ENCODE data around the gene TNNC2.
A peak's percentile ranks its signal among the peaks of the same experiment; 100 is the strongest.
"Not testable (repeated sequence)": the region's sequence is repeated elsewhere in the genome, so short reads cannot be mapped to it uniquely, and the experiment has no call there.

The TNNC2 gene

GRCh38 chr20:45810191-45810970 is 16.7 kb downstream of the TNNC2 start:
- H3K36me3 ChIP-seq (ENCODE audit: control insufficient read depth, insufficient read depth, low read length): peaks cover 29% of the 10 kb centered on the region

GRCh38 chr20:45801851-45802250 is 25.3 kb downstream of the TNNC2 start:
- no peak overlapping the region for H3K4me3 ChIP-seq (ENCODE audit: insufficient read depth, low read depth, low read length)
- H3K4me1 ChIP-seq (ENCODE audit: control insufficient read depth, insufficient read depth, low read length): no peaks in the 10 kb centered on the region
- H3K27ac ChIP-seq (ENCODE audit: insufficient read depth, low read depth, low read length, poor library complexity, severe bottlenecking): no peak overlapping the region
- 88 to 89% methylated on average over 7 of the region's 7 CpGs for WGBS, 2 experiments
- H3K9me3 ChIP-seq (ENCODE audit: control insufficient read depth, low read length): no peaks in the 10 kb centered on the region
- no peaks in the 10 kb centered on the region for H3K27me3 ChIP-seq (ENCODE audit: control insufficient read depth, insufficient read depth, low read length, poor library complexity, severe bottlenecking)
- peaks cover 34% of the 10 kb centered on the region for H3K36me3 ChIP-seq (ENCODE audit: control insufficient read depth, insufficient read depth, low read length)

More at GRCh38 chr20:45810191-45810970, 16.7 kb downstream of the TNNC2 start:
- 95 to 97% methylated on average over 5 to 7 of the region's 8 CpGs for WGBS, 2 experiments
- Histone ChIP-seq H3K27me3 (ENCODE audit: control insufficient read depth, insufficient read depth, low read length, poor library complexity, severe bottlenecking) (no peaks in the 10 kb centered on the region), H3K27ac (ENCODE audit: insufficient read depth, low read depth, low read length, poor library complexity, severe bottlenecking) (no peak overlapping the region), H3K9me3 (ENCODE audit: control insufficient read depth, low read length) (no peaks in the 10 kb centered on the region), H3K4me3 (ENCODE audit: insufficient read depth, low read depth, low read length) (no peak overlapping the region), H3K4me1 (ENCODE audit: control insufficient read depth, insufficient read depth, low read length) (no peaks in the 10 kb centered on the region)

- Histone ChIP-seq H3K4me1 (ENCODE audit: control insufficient read depth, insufficient read depth, low read length) (no peaks in the 10 kb centered on the region), H3K36me3 (ENCODE audit: control insufficient read depth, insufficient read depth, low read length) (peaks cover 34% of the 10 kb centered on the region), H3K4me3 (ENCODE audit: insufficient read depth, low read depth, low read length) (no peak overlapping the region), H3K27me3 (ENCODE audit: control insufficient read depth, insufficient read depth, low read length, poor library complexity, severe bottlenecking) (no peaks in the 10 kb centered on the region), H3K9me3 (ENCODE audit: control insufficient read depth, low read length) (no peaks in the 10 kb centered on the region), H3K27ac (ENCODE audit: insufficient read depth, low read depth, low read length, poor library complexity, severe bottlenecking) (no peak overlapping the region)
- 47 to 51% methylated on average over 4 of the region's 4 CpGs for whole genome bisulfite sequencing, 2 experiments
These were observed 28.0 kb downstream of the TNNC2 start for GRCh38 chr20:45798935-45799642.

GRCh38 chr20:45797955-45798354 is 29.2 kb downstream of the TNNC2 start:
- not testable (repeated sequence) for H3K4me1 ChIP-seq (ENCODE audit: control insufficient read depth, insufficient read depth, low read length); H3K27ac ChIP-seq (ENCODE audit: insufficient read depth, low read depth, low read length, poor library complexity, severe bottlenecking); H3K27me3 ChIP-seq (ENCODE audit: control insufficient read depth, insufficient read depth, low read length, poor library complexity, severe bottlenecking); H3K9me3 ChIP-seq (ENCODE audit: control insufficient read depth, low read length); H3K4me3 ChIP-seq (ENCODE audit: insufficient read depth, low read depth, low read length)
- peaks cover 24% of the 10 kb centered on the region for H3K36me3 ChIP-seq (ENCODE audit: control insufficient read depth, insufficient read depth, low read length)
- 93 to 94% methylated on average over 2 to 3 of the region's 3 CpGs for WGBS, 2 experiments

GRCh38 chr20:45797510-45797909 is 29.6 kb downstream of the TNNC2 start:
- no CpG with 5 or more reads among the region's 1 CpG for WGBS, 2 experiments
- H3K36me3 ChIP-seq (ENCODE audit: control insufficient read depth, insufficient read depth, low read length): peaks cover 24% of the 10 kb centered on the region

GRCh38 chr20:45796337-45797065 is 30.6 kb downstream of the TNNC2 start:
- Histone ChIP-seq H3K27ac (ENCODE audit: insufficient read depth, low read depth, low read length, poor library complexity, severe bottlenecking) (no peak overlapping the region), H3K36me3 (ENCODE audit: control insufficient read depth, insufficient read depth, low read length) (peaks cover 18% of the 10 kb centered on the region), H3K27me3 (ENCODE audit: control insufficient read depth, insufficient read depth, low read length, poor library complexity, severe bottlenecking) (no peaks in the 10 kb centered on the region), H3K4me1 (ENCODE audit: control insufficient read depth, insufficient read depth, low read length) (peaks cover 5% of the 10 kb centered on the region), H3K9me3 (ENCODE audit: control insufficient read depth, low read length) (no peaks in the 10 kb centered on the region), H3K4me3 (ENCODE audit: insufficient read depth, low read depth, low read length) (no peak overlapping the region)
- 92 to 93% methylated on average over 11 of the region's 11 CpGs for WGBS, 2 experiments

More at GRCh38 chr20:45797510-45797909, 29.6 kb downstream of the TNNC2 start:
- not testable (repeated sequence) for H3K4me3 ChIP-seq (ENCODE audit: insufficient read depth, low read depth, low read length); H3K27ac ChIP-seq (ENCODE audit: insufficient read depth, low read depth, low read length, poor library complexity, severe bottlenecking); H3K27me3 ChIP-seq (ENCODE audit: control insufficient read depth, insufficient read depth, low read length, poor library complexity, severe bottlenecking); H3K4me1 ChIP-seq (ENCODE audit: control insufficient read depth, insufficient read depth, low read length); H3K9me3 ChIP-seq (ENCODE audit: control insufficient read depth, low read length)

GRCh38 chr20:45792317-45793118 is 34.6 kb downstream of the TNNC2 start:
- no peaks in the 10 kb centered on the region for H3K9me3 ChIP-seq (ENCODE audit: control insufficient read depth, low read length)
- no peak overlapping the region for H3K27ac ChIP-seq (ENCODE audit: insufficient read depth, low read depth, low read length, poor library complexity, severe bottlenecking)
- peaks cover 13% of the 10 kb centered on the region for H3K36me3 ChIP-seq (ENCODE audit: control insufficient read depth, insufficient read depth, low read length)
- peaks cover 5% of the 10 kb centered on the region for H3K4me1 ChIP-seq (ENCODE audit: control insufficient read depth, insufficient read depth, low read length)
- H3K4me3 ChIP-seq (ENCODE audit: insufficient read depth, low read depth, low read length): peak overlapping the region; percentile 85
- 46 to 49% methylated on average over 19 of the region's 19 CpGs for WGBS, 2 experiments
- H3K27me3 ChIP-seq (ENCODE audit: control insufficient read depth, insufficient read depth, low read length, poor library complexity, severe bottlenecking): no peaks in the 10 kb centered on the region

- no peaks in the 10 kb centered on the region for H3K36me3 ChIP-seq (ENCODE audit: control insufficient read depth, insufficient read depth, low read length)
- WGBS, 2 experiments: 86 to 88% methylated on average over 2 to 3 of the region's 3 CpGs
- H3K4me1 ChIP-seq (ENCODE audit: control insufficient read depth, insufficient read depth, low read length): peaks cover 5% of the 10 kb centered on the region
- no peak overlapping the region for H3K4me3 ChIP-seq (ENCODE audit: insufficient read depth, low read depth, low read length)
- no peaks in the 10 kb centered on the region for H3K27me3 ChIP-seq (ENCODE audit: control insufficient read depth, insufficient read depth, low read length, poor library complexity, severe bottlenecking)
- H3K9me3 ChIP-seq (ENCODE audit: control insufficient read depth, low read length): no peaks in the 10 kb centered on the region
- H3K27ac ChIP-seq (ENCODE audit: insufficient read depth, low read depth, low read length, poor library complexity, severe bottlenecking): no peak overlapping the region
These were observed 38.8 kb downstream of the TNNC2 start for GRCh38 chr20:45788351-45788750.

- Histone ChIP-seq H3K4me3 (ENCODE audit: insufficient read depth, low read depth, low read length) (no peak overlapping the region), H3K36me3 (ENCODE audit: control insufficient read depth, insufficient read depth, low read length) (no peaks in the 10 kb centered on the region), H3K27me3 (ENCODE audit: control insufficient read depth, insufficient read depth, low read length, poor library complexity, severe bottlenecking) (no peaks in the 10 kb centered on the region), H3K27ac (ENCODE audit: insufficient read depth, low read depth, low read length, poor library complexity, severe bottlenecking) (no peak overlapping the region), H3K4me1 (ENCODE audit: control insufficient read depth, insufficient read depth, low read length) (no peaks in the 10 kb centered on the region), H3K9me3 (ENCODE audit: control insufficient read depth, low read length) (no peaks in the 10 kb centered on the region)
- WGBS, 2 experiments: 86 to 87% methylated on average over 6 of the region's 6 CpGs
These were observed 43.3 kb downstream of the TNNC2 start for GRCh38 chr20:45783656-45784294.

Data from ectodermal cell (in vitro differentiated cells).